ENCODE data around the gene DLGAP1. TPM values are rescaled to one million over a fixed set of nuclear protein-coding genes. Genes with fewer than 3 reads are reported as not detected.
A peak's percentile ranks its signal among the peaks of the same experiment; 100 is the strongest.

The DLGAP1 gene
- total and polyA plus RNA-seq, 2 of the 8 experiments (the other 6 are each of a cell fraction or from before 2014, with no cell fraction given) = 11.8 to 16.9 TPM

- H3K18ac ChIP-seq (ENCODE audit: extremely low read depth, low read length) = no peak overlapping the region
- H4K91ac ChIP-seq (replicated peaks; ENCODE audit: insufficient read length, low read length) = no peak overlapping the region
- H3K9ac ChIP-seq (replicated peaks in 1 of 4; ENCODE audit: extremely low read depth in 1 of 4, low read depth in 3 of 4, low read length in 3 of 4) = no peak overlapping the region
- H3K56ac ChIP-seq (replicated peaks; ENCODE audit: insufficient read length, low read depth, low read length) = no peak overlapping the region
- no peak overlapping the region for H3K14ac ChIP-seq (ENCODE audit: insufficient read length)
- H4K5ac ChIP-seq (ENCODE audit: insufficient read length, low read depth, low read length) = no peak overlapping the region
- H3K4me1 ChIP-seq (replicated peaks in 1 of 4; ENCODE audit: control insufficient read depth in 3 of 4, insufficient read depth in 4 of 4, low read length in 3 of 4) = peaks cover 0 to 2% (median 0%) of the 10 kb centered on the region in 4 experiments; a peak in 2 of 7 replicates
- H2AK5ac ChIP-seq (ENCODE audit: low read depth, low read length) = no peak overlapping the region
- no peak overlapping the region for H2BK20ac ChIP-seq (ENCODE audit: low read length)
- no peaks in the 10 kb centered on the region for H3K23me2 ChIP-seq (ENCODE audit: low read depth, low read length)
- no peak overlapping the region for H2BK120ac ChIP-seq (replicated peaks; ENCODE audit: low read depth, low read length)
- no peak overlapping the region for H3K4me2 ChIP-seq (ENCODE audit: insufficient read depth in 1 of 2, low read depth in 2 of 2, low read length in 2 of 2)
- FAIRE-seq (no peak), DNase-seq (ENCODE audit: low read depth in 1 of 2, low spot score in 2 of 2) (no peak)
- POLR2A ChIA-PET (ENCODE audit: partially characterized antibody) = no interaction called here
- H2AFZ ChIP-seq (ENCODE audit: low read length) = no peak overlapping the region
- H3K79me1 ChIP-seq (ENCODE audit: low read depth, low read length) = no peaks in the 10 kb centered on the region
- no peaks in the 10 kb centered on the region for H4K20me1 ChIP-seq (replicated peaks in 1 of 2; ENCODE audit: control insufficient read depth in 1 of 2, insufficient read depth in 2 of 2, low read length in 2 of 2)
- peak overlapping the region; percentile 65; the same call in 1 of the 2 replicates for H4K8ac ChIP-seq (ENCODE audit: extremely low read depth, insufficient read depth, low read length)
- H2BK12ac ChIP-seq (ENCODE audit: low read depth, low read length) = no peak overlapping the region; the same call in 1 of the 2 replicates
- WGBS, 2 experiments (ENCODE audit: extremely low coverage in 1 of 2, insufficient coverage in 1 of 2, insufficient read length in 1 of 2, insufficient replicate concordance in 2 of 2, low coverage in 1 of 2, low lambda C conversion rate in 2 of 2, missing lambda C conversion rate in 1 of 2) = 68% methylated on average over 4 of the region's 4 CpGs; no CpG with 5 or more reads in 1 of the 2 experiments
- no peak overlapping the region for H3K4me3 ChIP-seq (ENCODE audit: extremely low read depth in 1 of 4, insufficient read depth in 2 of 4, low read depth in 3 of 4, low read length in 4 of 4)
- H2BK15ac ChIP-seq (ENCODE audit: low read length) = no peak overlapping the region
- CTCF ChIA-PET (ENCODE audit: partially characterized antibody) = interaction anchor here (0.9 to 2.6 kb wide), 9 partner anchors 9 to 199 kb away, joined by 3 to 13 read pairs (median 3); no protein-coding TSS in a partner anchor
- no peaks in the 10 kb centered on the region for H3K27me3 ChIP-seq (replicated peaks in 1 of 4; ENCODE audit: control insufficient read depth in 3 of 4, extremely low read depth in 1 of 4, insufficient read depth in 3 of 4, low read length in 3 of 4)
- H3K36me3 ChIP-seq (ENCODE audit: control insufficient read depth in 2 of 4, insufficient read depth in 4 of 4, low read length in 3 of 4) = no peaks in the 10 kb centered on the region
- no peak overlapping the region for H3K4ac ChIP-seq (replicated peaks; ENCODE audit: insufficient read length, low read depth, low read length)
- no peak overlapping the region for H3K23ac ChIP-seq (ENCODE audit: insufficient read length)
- TF ChIP-seq FOSL1 (IDR thresholded peaks at IDR 0.05; ENCODE audit: insufficient read depth, low read depth, low read length) = no peak
- no peak for TF ChIP-seq ASH2L (IDR thresholded peaks at IDR 0.05; ENCODE audit: low read length)
- no peak for TF ChIP-seq NRF1 (IDR thresholded peaks at IDR 0.05; ENCODE audit: low read depth, low read length)
- no peak for TF ChIP-seq E2F6 (IDR thresholded peaks at IDR 0.05)
- no peak for TF ChIP-seq SIN3A (conservative IDR thresholded peaks at IDR 0.05 in 1 of 2, IDR thresholded peaks at IDR 0.05 in 1 of 2; ENCODE audit: low read depth in 1 of 2, low read length in 2 of 2)
- H3K9me3 ChIP-seq (ENCODE audit: insufficient read depth in 2 of 2, low read depth in 1 of 2, low read length in 1 of 2) = no peaks in the 10 kb centered on the region
- H3K79me2 ChIP-seq (ENCODE audit: control insufficient read depth in 1 of 2, insufficient read depth in 2 of 2, low read length in 2 of 2) = no peaks in the 10 kb centered on the region
- H3K27ac ChIP-seq (ENCODE audit: low read depth, low read length) = no peak overlapping the region
- no peak overlapping the region for H2BK5ac ChIP-seq (ENCODE audit: low read depth, low read length)
Measured at GRCh38 chr18:3863593-3863992, 591.5 kb downstream of the DLGAP1 start.
